HG03060 (cell line): ENCODE measurements around the gene ADCYAP1R1.

Source experiments
- ATAC-seq: cut with Tn5 transposase; IDR thresholded peaks from one replicate; pipeline ENCODE4 v1.9.1; 2021; ENCODE audit warnings: low read depth, moderate number of reproducible peaks; ENCODE audit not compliant: unreplicated experiment

Gene ADCYAP1R1

GRCh38 chr7:31102973-31103850 lies 51.1 kb downstream of the ADCYAP1R1 start:
- ATAC-seq = no peak

- ATAC-seq = no peak
Observed at GRCh38 chr7:31104361-31105255, 52.5 kb downstream of the ADCYAP1R1 start.

GRCh38 chr7:31105256-31105950 lies 53.3 kb downstream of the ADCYAP1R1 start:
- ATAC-seq = no peak

GRCh38 chr7:31106303-31107105 lies 54.4 kb downstream of the ADCYAP1R1 start:
- no peak for ATAC-seq

- no peak for ATAC-seq
Observed at GRCh38 chr7:31107106-31108090, 55.3 kb downstream of the ADCYAP1R1 start.

- no peak for ATAC-seq
Observed at GRCh38 chr7:31108097-31108657, 56.1 kb downstream of the ADCYAP1R1 start.

GRCh38 chr7:31109751-31110150 lies 57.6 kb downstream of the ADCYAP1R1 start:
- no peak for ATAC-seq

GRCh38 chr7:31110331-31111108 lies 58.4 kb downstream of the ADCYAP1R1 start:
- no peak for ATAC-seq

GRCh38 chr7:31111109-31111451 lies 59.0 kb downstream of the ADCYAP1R1 start:
- no peak for ATAC-seq

- ATAC-seq = no peak
Observed at GRCh38 chr7:31113660-31114059, 61.6 kb downstream of the ADCYAP1R1 start.

- no peak for ATAC-seq
Observed at GRCh38 chr7:31114593-31115343, 62.7 kb downstream of the ADCYAP1R1 start.

- ATAC-seq = no peak
Observed at GRCh38 chr7:31116615-31117014, 64.5 kb downstream of the ADCYAP1R1 start.

- no peak for ATAC-seq
Observed at GRCh38 chr7:31119249-31119648, 67.1 kb downstream of the ADCYAP1R1 start.

GRCh38 chr7:31120800-31121513 lies 68.8 kb downstream of the ADCYAP1R1 start:
- no peak for ATAC-seq

GRCh38 chr7:31121601-31122000 lies 69.5 kb downstream of the ADCYAP1R1 start:
- no peak for ATAC-seq

GRCh38 chr7:31122649-31123058 lies 70.5 kb downstream of the ADCYAP1R1 start:
- no peak for ATAC-seq
